GM23248 (cell line): Measurements from ENCODE around the gene RPEL1.

Experiments
- EZH2 ChIP-seq: fragments of 200-600 bp; sonication (generic); IDR thresholded peaks from 2 replicates; pipeline ENCODE4 v1.6.1; 2018; ENCODE audit warnings: antibody characterized with exemption, mild to moderate bottlenecking; ENCODE audit not compliant: insufficient read depth, poor library complexity, severe bottlenecking
- EZH2phosphoT487 ChIP-seq: fragments of 200-600 bp; sonication (generic); IDR thresholded peaks from 2 replicates; pipeline ENCODE4 v1.6.1; 2018; ENCODE audit warnings: antibody characterized with exemption, moderate library complexity, mild to moderate bottlenecking, low read depth; ENCODE audit not compliant: insufficient read depth

DNA sequence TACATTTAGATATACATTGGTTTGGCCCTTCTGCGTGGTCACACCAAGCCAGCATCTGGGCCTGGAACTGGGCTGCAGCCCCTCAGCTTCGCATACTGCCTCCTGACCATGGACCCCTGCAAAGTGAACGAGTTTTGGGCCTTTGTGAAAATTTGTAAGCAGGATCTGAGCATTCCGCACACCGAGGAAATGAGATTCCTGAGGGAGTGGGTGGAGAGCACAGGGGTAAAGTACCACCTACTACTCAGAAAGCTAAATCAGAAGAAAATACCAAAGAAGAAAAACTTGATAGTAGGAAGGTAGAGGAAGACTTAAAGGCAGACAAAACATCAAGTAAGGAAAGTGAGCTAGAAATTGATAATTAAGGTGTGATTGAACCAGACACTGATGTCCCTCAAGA lies 30.1 kb upstream of the RPEL1 start:
- TF ChIP-seq EZH2phosphoT487 (no peak), EZH2 (no peak)
